HG03159 (cell line): Measurements from ENCODE around the gene PRKAG3.

ENCODE experiments used
- ATAC-seq: cut with Tn5 transposase; IDR thresholded peaks from one replicate; pipeline ENCODE4 v1.9.1; 2021; ENCODE audit warnings: mild to moderate bottlenecking, moderate library complexity; ENCODE audit not compliant: unreplicated experiment

The PRKAG3 gene

GRCh38 chr2:218815649-218816048 lies 16.0 kb downstream of the PRKAG3 start:
- ATAC-seq, result no peak

DNA sequence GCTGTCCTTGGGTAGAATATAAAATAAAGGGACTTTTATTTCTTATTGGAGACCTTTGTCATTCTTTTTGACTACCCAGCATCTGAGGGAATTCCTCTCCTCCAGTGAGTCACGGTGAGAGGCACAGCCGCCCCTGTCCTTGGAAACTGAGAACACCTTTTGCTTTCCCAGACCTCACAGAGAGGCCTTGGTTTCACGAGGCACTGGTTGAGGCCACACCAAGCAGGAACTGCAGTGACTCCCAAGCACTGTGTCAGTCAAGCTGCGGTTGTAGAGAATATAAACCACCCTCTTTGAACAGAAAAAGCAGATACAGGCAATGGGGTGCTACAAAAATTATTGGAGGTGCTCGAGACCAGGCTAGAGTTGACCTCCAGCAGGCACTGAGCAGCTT lies 16.4 kb downstream of the PRKAG3 start:
- no peak for ATAC-seq

- no peak for ATAC-seq
These were observed 16.9 kb downstream of the PRKAG3 start for GRCh38 chr2:218814540-218815243.

GRCh38 chr2:218813771-218814460 lies 17.7 kb downstream of the PRKAG3 start:
- ATAC-seq, result no peak

DNA sequence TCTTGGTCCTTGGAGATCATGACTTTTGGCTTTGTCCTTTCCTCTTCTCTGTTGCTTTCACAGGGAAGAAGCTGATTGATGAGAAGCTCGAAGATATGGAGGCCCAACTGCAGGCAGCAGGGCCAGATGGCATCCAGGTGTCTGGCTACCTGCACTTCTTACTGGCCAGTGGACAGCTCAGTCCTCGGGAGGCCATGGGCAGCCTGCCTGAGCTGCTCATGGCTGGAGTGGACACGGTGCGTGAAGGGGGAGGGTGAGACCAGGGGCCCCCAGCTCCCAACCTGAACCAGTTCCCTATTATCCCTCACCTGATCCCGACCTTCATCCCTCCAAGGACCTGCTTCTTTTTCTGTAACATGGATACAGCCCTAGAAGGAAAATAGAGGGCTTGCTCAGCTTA lies 18.7 kb downstream of the PRKAG3 start:
- no peak for ATAC-seq

GRCh38 chr2:218812096-218812815 lies 19.3 kb downstream of the PRKAG3 start:
- ATAC-seq, result no peak

DNA sequence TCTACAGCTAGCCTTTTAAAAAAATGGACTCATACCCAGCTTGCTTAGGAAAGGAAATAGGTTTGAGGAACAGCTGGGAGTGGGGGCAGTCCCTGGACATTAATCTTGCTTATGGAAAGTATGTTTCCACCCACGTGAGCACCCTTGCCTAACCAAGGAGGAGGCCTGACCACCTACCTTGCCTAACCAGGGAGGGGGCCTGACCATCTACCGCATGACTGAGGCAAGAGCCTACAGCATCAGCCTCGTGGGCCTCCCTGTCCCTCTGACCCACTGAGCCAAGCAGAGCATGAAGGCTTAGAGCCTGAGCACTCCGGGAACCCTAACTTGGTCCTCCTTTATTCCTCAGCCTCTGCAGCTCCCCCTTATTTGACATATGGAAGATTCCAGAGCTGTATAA lies 20.2 kb downstream of the PRKAG3 start:
- ATAC-seq, result no peak

- no peak for ATAC-seq
These were observed 21.3 kb downstream of the PRKAG3 start for GRCh38 chr2:218810256-218810655.

DNA sequence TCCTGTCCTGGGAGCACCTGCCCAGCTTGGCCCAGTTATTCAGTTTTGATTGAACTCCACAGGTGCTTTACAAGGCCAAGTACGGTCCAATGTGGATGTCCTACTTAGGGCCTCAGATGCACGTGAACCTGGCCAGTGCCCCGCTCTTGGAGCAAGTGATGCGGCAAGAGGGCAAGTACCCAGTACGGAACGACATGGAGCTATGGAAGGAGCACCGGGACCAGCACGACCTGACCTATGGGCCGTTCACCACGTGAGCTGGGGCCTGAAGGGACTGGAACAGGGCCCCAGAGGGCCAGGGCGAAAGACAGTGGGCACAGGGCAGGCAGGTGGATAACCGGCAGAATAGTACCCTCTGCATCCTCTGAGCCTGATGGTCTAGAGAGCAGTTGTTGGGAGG lies 22.1 kb downstream of the PRKAG3 start:
- no peak for ATAC-seq

DNA sequence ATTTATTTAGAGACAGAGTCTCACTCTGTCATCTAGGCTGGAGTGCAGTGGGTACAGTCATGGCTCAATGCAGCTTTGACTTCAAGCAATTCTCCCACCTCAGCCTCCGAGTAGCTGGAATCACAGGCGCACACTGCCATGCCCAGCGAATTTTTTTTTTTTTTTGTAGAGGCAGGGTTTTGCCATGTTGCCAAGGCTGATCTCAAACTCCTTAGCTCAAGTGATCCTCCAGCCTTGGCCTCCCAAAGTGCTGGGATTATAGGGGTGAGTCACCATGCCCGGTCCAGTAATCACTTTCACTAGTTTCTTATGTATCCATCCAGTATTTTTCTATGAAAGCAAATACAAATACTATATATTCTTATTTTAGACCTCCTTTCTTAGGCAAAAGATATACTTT lies 24.0 kb downstream of the PRKAG3 start:
- ATAC-seq, result no peak

DNA sequence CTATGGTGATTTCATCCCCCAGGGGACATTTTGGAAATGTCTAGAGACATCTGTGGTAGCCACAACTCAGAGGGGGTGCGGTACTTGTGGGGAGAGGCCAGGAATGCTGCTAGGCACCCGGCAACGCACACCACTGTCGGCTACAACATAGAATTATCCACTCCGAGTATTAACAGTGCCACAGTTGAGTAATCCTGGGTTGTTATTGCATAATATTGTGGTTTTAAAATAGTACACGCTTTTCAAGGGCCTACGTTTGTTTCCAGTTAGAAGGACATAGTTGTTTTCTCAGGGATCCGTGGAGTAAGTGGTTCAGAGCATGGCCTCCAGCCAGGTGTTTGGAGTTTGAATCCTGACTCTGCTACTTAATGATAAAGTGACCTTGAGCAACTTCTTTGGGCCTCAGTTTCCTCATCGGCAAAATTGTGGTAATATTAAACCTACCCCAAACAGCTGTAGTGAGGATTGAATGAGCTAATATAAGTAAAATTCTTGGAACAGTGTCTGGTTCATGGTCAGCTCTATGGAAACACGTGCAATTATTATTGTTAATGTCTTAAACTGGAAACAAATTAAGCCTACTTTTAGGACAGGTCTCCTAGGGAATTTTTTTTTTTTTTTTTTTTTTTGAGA lies 25.1 kb downstream of the PRKAG3 start:
- ATAC-seq, result no peak

GRCh38 chr2:218805627-218806026 lies 26.0 kb downstream of the PRKAG3 start:
- ATAC-seq, result no peak

- ATAC-seq, result no peak
These were observed 26.8 kb downstream of the PRKAG3 start for GRCh38 chr2:218804817-218805216.

DNA sequence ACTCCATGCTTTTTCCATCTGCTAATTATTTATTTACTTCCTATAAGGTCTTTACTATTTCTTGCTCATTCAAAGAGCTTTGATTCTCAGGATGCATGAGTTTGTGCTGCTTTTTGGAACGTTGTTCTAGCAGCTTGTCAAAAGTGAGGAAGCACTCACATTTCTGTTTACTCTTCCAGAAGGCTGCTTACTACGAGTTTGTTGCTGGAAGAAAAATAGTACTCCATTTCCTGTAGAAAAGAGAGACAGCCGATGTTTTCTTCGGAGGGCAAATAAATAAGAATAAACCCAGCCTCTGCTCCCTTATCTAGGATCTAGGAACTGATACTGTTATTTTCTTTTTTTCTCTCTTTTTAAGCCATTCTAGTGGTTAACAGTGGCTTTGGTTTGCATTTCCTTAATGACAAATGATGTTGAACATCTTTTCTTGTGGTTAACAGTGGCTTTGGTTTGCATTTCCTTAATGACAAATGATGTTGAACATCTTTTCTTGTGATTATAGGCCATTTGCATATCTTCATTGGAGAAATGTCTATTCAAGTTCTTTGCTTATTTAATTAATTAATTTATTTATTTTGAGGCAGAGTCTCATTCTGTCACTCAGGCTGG lies 29.1 kb downstream of the PRKAG3 start:
- no peak for ATAC-seq

DNA sequence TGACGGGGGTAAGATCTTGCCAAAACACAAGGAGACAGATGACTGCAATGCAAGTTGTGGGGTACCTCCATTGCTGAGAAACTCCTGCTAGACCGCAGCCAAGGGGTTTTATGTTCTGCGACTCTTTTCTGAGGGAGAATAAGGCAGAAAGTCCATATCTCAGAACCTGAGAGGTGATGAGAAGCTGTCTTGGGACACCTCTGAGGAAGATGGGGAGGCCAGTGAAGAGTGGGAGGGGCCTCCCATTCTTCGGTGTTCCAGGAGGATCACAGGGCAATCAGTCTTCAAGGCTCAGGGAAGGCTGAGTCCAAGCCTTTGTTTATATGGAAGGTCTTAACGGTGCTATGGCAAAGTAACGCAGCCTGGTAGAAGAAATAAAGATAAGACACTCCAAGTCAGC lies 31.6 kb downstream of the PRKAG3 start:
- ATAC-seq, result no peak

- ATAC-seq, result no peak
These were observed 32.7 kb downstream of the PRKAG3 start for GRCh38 chr2:218798767-218799504.

DNA sequence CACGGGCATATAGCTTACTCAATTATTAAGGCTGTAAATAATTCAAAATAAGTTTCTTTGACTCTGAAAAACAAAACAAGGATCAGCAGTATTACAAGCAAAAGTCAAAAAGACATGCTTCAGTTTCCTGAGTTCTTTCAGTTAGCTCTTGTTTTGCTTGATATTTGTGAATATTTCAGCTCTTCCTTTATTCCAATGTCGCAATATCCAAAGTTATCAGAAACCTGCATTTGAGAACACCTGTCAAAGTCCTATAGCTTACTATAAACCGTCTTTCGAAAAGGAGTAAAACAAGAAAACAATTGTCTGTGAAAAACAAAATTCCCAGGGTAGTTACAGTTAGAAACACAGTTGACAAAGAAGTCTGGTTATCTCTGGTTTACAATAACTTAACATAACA lies 34.9 kb downstream of the PRKAG3 start:
- ATAC-seq, result no peak

GRCh38 chr2:218792433-218792832 lies 39.2 kb downstream of the PRKAG3 start:
- no peak for ATAC-seq

DNA sequence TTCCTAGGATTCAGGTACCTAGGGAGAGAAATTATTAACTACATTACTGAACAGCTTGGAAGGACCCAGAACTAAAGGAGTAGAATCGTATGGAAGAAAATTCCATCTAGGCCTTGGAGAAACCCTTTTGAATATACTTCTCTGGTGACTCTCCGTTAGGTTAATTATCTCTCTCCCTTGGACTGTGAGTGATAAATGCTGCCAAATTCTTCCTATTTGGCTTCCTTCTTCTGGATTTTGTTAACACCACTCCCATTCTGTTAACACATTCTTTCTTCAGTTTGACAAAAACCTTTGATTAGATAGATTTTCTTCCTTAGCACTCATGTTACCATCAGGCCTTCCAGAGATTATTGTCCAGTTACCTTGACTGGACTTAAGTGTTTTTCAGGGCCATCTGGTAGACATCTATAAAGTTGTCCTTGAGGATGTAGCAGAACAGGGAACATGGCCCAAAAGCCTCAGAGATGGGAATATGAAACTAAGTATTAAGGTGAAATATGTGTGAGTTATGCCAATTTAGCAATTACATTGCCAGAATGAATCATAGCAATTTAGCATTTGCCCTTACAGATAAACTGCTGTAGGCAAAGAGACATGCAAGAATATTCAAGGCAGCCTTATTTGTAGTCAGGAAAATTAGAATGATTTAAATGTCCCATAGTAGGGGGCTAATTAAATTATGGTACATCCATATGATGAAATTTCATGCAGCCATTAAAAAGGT lies 42.9 kb downstream of the PRKAG3 start:
- ATAC-seq, result no peak

DNA sequence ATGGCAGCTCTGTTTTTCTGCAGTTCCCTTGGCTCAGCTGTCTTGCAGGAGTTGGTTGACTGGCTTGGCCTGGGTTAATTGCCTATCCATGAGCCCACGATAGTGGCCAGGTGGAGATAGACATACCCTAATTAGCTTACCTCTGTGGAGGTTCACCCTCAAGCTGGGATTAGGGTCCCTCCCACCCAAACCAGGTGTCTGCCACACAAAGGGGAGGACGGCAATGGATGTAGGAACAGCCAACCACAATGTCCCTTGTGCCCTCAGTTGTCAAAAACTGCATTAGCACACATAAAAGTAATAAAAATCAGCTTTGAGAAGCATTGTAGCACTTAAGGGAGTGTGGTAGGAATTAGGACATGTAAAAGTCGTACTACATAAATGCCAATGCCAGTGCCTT lies 45.5 kb downstream of the PRKAG3 start:
- ATAC-seq, result no peak
